DMS 273 treated with DMSO at 0.1 percent for 48 hours (cell line): ENCODE results near the gene KIAA0040.

ENCODE experiments used
- DNase-seq: peaks from one replicate; lab custom pipeline; 2025; lab: John Stamatoyannopoulos, UW

Gene KIAA0040

DNA sequence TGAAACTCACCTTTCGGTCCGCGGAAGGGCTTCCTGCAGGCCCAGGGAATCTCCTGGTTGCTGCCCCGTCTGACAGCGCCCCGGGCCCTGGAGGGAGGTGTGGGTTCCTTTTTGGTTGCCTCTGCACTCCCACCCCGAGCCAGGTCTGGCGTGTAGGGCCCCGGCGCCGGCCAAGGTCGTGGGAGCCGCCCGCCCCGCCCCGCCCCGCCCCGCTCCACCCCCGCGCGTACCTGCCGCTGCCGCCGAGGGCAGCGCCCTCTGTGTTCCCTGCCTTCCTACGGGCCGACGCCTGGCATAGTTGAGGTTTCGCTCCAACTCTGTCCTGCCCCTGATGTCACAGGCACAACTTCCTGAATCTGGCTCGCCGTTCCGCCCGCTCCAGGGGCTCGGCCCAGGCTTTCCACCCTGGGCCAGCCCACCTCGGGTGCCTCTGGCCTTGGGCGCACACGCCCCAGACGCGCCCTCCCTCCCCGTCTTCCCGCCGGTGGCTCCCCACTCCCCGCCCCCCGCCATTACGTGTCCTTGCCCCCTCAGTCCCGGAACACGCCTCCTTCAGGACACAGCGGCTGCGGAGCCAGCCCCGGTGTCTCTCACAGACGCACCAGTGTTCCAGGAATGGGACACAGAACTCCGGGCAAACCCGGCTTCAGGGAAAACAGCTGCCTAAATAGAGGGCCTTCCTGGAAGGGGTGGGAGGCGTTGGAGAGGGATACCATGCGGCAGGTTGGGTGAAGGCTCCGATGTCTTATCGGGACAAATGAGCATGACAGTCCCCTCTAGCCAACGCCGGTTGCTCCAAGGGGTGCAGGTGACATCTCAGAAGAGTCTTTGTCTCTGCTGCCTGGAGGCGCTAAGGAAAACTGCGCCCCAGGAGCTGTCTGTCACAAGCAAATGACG, at the start of gene KIAA0040:
KIAA0040 (minus strand) TSS at position 147 of the 897 bp plus-strand sequence. CDS start 31,763 bp downstream, outside the sequence.
- DNase-seq = no peak

DNA sequence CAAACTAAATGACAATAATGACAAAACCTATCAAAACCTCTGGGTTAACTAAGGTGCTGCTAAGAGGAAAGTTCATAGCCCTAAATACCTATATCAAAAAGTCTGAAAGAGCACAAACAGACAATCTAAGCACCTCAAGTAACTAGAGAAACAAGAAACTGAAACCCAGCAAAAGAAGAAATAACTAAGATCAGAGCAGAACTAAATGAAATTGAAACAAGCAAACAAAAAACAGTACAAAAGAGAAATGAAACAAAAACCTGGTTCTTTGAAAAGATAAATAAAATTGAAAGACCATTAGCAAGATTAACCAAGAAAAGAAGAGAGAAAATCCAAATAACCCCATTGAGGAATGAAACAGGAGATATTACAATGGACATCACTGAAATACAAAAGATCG, 44.8 kb upstream of the KIAA0040 start:
- no peak for DNase-seq

- no peak for DNase-seq
Observed at GRCh38 chr1:175234639-175235038, 42.1 kb upstream of the KIAA0040 start.

DNA sequence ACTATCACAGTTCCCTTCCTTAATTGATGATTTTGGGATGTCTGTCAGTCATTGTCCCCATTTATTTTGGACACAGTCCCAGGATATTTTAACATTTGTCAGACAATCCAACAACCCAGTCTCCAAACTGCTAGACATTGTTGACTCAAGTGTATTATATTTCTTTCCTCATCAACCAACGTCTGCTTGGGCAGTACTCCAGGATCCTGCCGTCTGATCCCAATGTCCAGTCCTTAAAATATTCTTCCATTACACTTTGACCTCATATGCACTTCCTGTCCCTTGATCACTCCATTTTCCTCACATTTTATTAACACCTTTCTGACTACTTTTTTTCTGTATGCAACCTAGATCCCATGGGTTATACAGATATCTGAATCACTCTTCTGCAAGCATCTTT, 39.8 kb upstream of the KIAA0040 start:
- DNase-seq = no peak

DNA sequence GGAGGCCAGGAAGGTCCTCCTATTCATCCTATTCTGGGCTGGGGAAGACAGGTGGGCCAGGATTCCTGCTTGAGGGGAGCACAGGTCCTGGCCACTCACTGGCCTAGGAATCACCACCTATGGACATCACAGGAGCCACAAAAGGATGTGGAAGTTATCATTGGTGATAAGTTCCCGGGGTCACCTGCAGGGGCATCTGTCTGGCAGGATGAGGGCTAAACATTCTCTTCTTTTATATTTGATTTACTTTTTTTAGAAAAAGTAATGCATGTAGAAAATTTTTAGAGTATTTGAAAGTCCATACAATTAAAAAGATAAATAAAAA, 33.2 kb upstream of the KIAA0040 start:
- DNase-seq = no peak

- DNase-seq = no peak
Observed at GRCh38 chr1:175222296-175222938, 29.8 kb upstream of the KIAA0040 start.

- DNase-seq = no peak
Observed at GRCh38 chr1:175221557-175222175, 29.1 kb upstream of the KIAA0040 start.

DNA sequence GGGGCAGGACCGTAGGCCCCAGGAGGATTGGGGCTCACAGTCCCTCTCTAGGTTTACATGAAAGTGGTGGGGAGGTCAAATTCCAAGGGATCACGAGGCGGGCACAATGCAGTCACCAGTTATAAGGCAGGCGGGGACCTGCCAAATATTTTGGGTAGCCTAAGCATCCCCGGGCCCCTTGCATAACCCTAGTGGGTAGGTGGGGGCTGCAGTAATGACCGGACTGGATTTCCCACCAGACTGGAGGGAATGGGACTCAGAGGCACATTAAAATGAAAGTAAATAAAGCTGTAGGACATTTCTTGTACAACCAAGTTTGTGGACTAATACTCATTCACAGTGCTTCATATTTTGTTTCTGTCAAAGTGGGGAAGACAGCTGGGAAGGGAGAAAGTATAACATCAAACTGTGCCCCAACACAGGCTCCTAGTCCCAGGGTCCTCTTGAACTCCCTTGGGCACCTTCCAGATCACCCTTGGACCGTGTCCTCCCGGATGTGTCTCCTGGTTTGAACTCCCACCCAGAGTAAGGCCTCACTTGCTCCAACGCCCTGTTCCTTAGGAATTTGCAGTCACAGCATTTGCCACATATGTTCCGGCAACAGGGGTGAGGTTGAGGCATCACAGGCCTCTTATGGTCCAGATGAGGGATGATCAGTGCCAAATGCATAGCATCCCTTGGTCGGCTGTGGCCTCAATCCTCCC, 28.4 kb upstream of the KIAA0040 start:
- DNase-seq = no peak

DNA sequence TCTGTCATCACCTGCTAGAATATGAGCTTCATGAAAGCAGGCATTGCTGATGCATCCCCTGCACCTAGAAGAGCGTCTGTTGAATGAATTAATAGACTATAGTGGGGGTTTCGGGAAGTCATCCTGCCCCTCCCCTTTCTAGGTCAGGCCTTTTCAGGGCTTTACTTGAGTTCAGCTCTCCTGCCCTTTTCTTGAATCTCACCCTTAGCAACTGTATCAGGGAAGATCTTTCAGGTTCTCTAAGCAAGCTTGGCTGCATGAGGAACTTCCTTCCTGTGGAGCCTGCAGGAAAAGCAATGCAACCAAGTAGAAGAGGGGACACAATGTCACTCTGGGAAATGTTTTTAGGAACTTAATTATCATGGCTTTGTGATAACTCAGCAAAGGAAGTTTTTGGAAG, 27.2 kb upstream of the KIAA0040 start:
- DNase-seq = no peak

- DNase-seq = no peak
Observed at GRCh38 chr1:175218786-175219434, 26.3 kb upstream of the KIAA0040 start.

- DNase-seq = no peak
Observed at GRCh38 chr1:175217721-175218531, 25.4 kb upstream of the KIAA0040 start.

- DNase-seq = no peak
Observed at GRCh38 chr1:175216444-175216843, 23.9 kb upstream of the KIAA0040 start.

- DNase-seq = no peak
Observed at GRCh38 chr1:175211656-175212055, 19.1 kb upstream of the KIAA0040 start.

GRCh38 chr1:175210744-175211143, 18.2 kb upstream of the KIAA0040 start:
- no peak for DNase-seq

DNA sequence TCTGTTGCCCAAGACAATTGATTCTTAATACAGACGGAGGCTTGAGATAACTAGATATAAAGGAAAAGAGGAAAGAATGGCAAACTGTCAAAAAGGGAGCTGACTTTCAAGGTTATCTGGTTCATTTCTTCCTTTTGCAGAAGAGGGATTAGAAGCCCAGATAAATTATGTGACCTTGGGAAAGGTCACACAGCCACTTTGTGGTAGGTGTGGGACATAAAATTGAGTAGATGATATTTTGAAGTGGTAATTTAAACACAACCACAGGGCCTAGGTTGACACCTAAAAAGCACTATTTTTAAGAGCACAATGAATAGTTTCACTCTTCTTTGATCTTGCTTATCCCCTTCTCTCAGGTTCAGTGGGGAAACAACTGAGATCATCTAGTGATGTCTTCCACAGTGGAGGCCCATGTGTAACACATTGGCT, 16.9 kb upstream of the KIAA0040 start:
- no peak for DNase-seq

GRCh38 chr1:175208773-175209492, 16.4 kb upstream of the KIAA0040 start:
- no peak for DNase-seq

GRCh38 chr1:175207971-175208370, 15.4 kb upstream of the KIAA0040 start:
- no peak for DNase-seq

- no peak for DNase-seq
Observed at GRCh38 chr1:175206687-175207086, 14.1 kb upstream of the KIAA0040 start.

DNA sequence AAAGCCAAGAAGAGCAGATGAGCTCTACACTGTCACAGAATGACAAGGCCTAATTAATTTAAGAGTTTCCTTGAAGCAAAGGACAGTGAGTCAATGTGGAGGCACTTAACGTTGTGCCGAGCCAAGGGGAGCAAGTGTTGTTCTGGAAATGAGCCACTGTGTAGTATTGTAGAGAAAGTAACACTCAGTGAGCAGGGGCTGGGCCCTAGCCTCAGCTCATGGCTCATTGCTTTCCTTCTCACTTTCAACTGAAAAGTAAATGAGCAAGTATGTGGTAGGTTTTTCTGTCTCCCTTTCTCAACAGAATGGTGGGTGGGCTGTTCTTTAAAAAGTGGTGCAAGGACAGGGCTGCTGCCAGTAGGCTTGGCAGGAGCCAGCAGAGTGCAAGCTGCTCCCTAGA, 11.8 kb upstream of the KIAA0040 start:
- no peak for DNase-seq

- DNase-seq = no peak
Observed at GRCh38 chr1:175203570-175204068, 11.0 kb upstream of the KIAA0040 start.
